ENCODE data around the gene ANKRD26.
"Not testable (repeated sequence)": the region's sequence is repeated elsewhere in the genome, so short reads cannot be mapped to it uniquely, and the experiment has no call there.

ANKRD26 gene

GRCh38 chr10:27099916-27100812 is at the start of gene ANKRD26:
ANKRD26 (minus strand) TSS chr10:27100494; CDS start chr10:27100326, 168 bp downstream.
- DNase-seq (ENCODE audit: low read depth) = peak; percentile 78

- no peak for DNase-seq (ENCODE audit: low read depth)
Observed at GRCh38 chr10:27147701-27148100, 47.4 kb upstream of the ANKRD26 start.

- DNase-seq (ENCODE audit: low read depth) = no peak
Observed at GRCh38 chr10:27145937-27146336, 45.6 kb upstream of the ANKRD26 start.

DNA sequence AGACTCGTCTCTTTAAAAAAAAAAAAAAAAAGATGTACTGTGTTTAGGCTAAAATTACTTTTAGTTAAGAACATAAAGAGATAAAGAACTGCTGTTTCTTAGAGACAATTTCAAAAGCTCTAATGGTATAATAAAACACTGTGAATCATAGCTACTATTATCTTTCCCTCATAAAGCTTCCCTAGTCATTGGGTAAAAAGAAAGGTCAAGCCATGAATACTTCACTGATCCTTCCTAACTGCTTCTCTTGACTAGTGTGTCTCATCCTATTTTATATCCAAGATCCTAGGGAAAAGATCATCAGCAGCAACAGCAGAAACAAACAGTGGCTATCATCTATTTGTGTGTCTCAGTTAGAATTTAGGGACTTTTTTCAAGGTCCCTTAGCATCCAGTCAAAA is 43.4 kb upstream of the ANKRD26 start:
- DNase-seq (ENCODE audit: low read depth) = no peak

DNA sequence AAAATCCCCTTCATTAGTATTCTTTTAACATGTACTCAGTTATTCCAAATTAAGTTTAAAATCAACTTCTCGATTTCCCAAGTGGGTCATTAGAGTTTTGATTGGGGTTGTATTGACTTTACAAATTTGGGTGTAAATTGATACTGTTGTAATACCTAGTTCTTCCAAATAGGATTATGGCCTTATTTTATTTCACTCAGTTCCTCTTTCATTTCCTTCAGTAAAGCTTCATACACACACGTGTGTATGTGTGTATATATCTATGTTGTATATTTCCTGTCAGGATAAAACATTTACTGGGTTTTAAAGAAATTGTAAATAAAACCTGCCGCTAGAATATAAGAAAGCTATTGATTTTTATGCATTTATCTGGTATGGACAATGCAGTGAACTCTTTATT is 38.0 kb upstream of the ANKRD26 start:
- no peak for DNase-seq (ENCODE audit: low read depth)

- no peak for DNase-seq (ENCODE audit: low read depth)
Observed at GRCh38 chr10:27134371-27134770, 34.1 kb upstream of the ANKRD26 start.

DNA sequence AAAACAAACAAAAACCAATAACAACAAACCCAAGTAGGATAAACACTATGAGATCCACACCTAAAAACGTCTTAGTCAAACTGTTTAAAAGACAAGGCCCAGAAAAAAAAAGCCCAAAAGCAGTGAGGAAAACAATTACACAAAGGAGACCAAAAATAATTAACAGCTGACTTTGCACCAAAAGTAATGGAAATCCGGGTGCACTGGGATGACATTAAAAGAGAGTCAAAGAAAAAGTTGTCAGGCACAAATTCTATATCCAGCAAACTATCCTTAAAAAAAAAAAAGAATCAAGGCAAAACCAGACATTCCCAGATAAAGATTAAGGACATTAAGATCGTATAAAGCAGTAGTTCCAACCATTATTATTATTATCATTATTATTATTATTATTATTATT is 7.9 kb upstream of the ANKRD26 start:
- no peak for DNase-seq (ENCODE audit: low read depth)

DNA sequence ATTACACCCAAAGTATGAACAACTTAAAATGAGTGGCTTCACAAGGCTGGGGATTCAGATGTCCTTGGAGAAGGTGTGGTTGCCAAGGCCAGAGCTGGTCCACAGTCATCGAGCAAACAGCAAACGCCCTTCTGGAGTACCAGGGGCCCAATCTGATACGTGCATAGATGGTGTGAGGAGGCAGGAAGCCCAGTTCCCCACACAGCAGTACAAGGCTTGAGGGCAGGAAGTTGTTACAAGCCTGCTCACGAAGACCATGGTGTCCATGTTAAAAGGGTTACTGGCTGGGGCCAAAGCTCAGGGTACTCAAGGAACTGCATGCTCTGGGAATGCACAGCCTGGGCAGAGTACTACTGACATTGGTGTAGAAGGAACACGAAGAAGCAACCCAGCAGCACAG is 4.6 kb upstream of the ANKRD26 start:
- DNase-seq (ENCODE audit: low read depth) = no peak

DNA sequence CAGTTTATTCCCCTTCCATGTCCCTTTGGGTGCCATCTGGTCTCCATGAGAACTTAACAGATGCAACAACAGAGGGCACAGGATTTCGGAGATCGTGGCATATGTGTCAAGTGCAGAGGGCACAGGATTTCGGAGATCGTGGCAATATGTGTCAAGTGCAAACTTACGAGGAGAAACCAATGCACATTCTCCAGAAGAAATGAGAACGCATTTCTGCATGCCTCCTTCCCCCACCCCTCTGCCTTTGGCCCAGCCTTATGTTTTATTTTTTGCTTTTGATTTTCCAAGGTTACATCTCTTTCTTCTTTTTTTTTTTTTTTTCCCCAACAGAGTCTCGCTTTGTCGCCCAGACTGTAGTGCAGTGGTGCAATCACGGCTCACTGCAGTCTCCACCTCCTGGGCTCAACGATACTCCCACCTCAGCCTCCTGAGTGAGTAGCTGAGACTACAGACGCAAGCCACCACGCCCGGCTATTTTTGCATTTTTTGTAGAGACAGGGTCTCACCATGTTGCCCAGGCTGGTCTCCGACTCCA is 586 bp upstream of the ANKRD26 start:
- DNase-seq (ENCODE audit: low read depth) = no peak

- DNase-seq (ENCODE audit: low read depth) = no peak
Observed at GRCh38 chr10:27099448-27099847, 846 bp downstream of the ANKRD26 start.

DNA sequence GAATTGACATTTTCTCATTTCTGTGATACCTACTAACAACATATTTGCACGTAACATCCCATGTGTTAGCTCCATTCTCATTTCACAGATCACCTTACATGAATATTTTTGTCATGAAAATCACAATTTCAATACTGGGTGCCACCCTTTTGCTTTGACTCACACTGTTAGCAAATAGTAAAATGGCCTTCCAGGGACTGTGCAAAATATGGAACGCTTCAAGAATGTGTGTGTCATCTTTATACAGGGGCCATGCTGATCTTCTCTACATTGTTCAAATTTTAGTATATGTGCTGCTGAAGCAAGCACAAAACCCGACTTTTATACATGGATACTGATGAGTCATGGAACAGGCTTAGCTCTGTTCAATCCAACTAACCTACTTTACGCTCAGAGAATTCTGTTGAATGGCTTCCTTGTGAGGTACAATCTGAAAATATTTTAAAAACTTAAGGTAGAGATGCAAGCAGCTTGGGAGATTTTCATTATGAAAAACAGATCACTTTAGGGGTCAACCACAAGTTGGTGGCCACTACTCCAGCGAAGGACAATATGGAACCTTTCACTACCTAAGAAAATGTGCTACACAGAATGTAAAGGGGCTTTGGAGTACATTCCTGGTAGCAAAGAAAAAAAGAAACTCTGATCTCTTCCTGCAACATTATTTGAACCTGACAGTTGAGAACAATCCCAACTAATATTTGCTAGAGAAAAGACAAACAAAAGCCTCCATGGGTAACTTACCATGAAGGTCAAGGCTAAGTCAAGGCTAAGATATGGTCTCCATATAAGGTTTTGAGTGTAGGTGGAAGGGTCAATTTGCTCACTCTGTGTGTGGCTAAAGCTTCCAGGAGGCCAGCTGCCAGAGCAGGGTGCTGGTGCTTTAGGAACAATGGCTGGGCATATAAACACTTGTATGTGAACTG is 11.9 kb downstream of the ANKRD26 start:
- DNase-seq (ENCODE audit: low read depth) = no peak

- DNase-seq (ENCODE audit: low read depth) = no peak
Observed at GRCh38 chr10:27072436-27073114, 27.7 kb downstream of the ANKRD26 start.

GRCh38 chr10:27068217-27068891 is 31.9 kb downstream of the ANKRD26 start:
- DNase-seq (ENCODE audit: low read depth) = no peak

DNA sequence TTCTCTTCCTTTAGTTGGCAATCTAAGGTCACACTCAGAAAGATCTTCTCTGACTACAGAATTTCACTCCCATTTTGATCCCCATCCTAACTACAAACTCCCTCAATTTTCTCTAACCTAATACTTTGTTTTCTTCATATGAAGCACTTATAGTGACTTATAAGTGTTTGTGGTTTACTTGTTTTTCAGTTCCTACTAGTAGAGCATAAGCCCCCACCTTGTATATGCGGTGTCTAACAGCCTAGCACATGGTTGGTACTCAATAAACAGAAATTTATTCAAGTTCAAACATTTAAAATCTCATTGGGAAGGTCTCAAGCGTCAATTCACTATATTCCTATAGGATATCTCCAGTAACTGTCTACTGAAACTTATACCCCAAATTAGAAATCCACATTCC is 35.2 kb downstream of the ANKRD26 start:
- DNase-seq (ENCODE audit: low read depth) = no peak

GRCh38 chr10:27052656-27053055 is 47.6 kb downstream of the ANKRD26 start:
- DNase-seq (ENCODE audit: low read depth) = no peak

GRCh38 chr10:27045247-27045646 is 55.0 kb downstream of the ANKRD26 start:
- DNase-seq (ENCODE audit: low read depth) = not testable (repeated sequence)

DNA sequence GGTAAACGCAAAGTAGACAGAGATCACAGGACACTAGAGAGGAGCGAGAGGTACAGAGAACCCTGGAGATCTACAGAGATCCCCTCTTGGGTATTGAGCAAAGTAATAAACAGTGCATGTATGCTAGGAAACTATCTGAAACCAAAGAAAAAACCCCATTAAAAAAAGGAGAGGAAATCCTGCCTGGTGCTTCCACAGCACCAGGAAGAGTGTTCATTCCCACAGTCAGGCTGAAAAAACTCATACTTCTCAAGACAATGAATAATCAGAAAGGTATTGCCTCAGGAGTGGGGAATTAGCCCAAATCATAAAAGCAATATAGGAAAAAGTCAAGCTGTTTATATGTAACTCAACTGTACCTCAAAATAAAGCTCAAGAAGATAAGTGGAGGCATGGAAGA is 59.1 kb downstream of the ANKRD26 start:
- peak; percentile 5 for DNase-seq (ENCODE audit: low read depth)

- no peak for DNase-seq (ENCODE audit: low read depth)
Observed at GRCh38 chr10:27038168-27038567, 62.1 kb downstream of the ANKRD26 start.

DNA sequence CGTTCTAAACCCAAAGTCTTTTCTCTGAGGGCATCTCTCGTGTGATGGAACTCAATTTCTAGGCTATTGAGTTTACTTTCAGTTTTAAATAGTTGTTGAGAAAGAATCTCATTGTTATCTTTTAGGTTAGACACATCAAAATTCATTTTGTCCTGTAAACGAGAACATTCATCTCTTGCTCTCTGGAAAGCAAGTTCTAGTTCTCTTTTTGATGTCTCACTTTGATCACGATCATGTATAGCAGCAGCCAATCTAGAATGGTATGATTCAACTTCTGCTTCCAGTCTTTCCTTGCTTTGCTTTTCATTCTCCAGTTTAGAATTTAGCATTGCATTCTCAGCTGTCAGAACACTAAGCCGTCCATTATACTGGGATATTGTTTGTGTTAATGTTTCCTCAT is 65.1 kb downstream of the ANKRD26 start:
- DNase-seq (ENCODE audit: low read depth) = no peak

- no peak for DNase-seq (ENCODE audit: low read depth)
Observed at GRCh38 chr10:27030060-27030459, 70.2 kb downstream of the ANKRD26 start.

DNA sequence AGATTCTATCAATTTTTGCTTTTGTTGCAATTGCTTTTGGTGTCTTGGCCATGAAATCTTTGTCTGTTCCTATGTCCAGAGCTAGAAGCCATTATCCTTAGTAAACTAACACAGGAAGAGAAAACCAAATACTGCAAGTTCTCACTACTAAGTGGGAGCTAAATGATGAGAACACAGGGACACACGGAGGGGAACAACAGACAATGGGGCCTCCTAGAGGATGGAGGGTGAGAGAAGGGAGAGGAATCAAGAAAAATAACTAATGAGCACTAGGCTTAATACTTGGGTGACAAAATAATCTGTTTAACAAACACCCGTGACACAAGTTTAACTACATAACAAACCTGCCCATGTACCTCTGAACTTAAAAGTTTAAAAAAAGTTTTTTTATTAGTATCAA is 78.2 kb downstream of the ANKRD26 start:
- DNase-seq (ENCODE audit: low read depth) = no peak

Data from GM04503 (cell line).